Measurements from ENCODE around the gene ALKBH5. TPM values are rescaled to one million over a fixed set of nuclear protein-coding genes. Genes with fewer than 3 reads are reported as not detected.

The ALKBH5 gene
- total and polyA plus RNA-seq, 2 of the 8 experiments (the other 6 are each of a cell fraction or from before 2014, with no cell fraction given): 63.7 to 86.4 TPM

DNA sequence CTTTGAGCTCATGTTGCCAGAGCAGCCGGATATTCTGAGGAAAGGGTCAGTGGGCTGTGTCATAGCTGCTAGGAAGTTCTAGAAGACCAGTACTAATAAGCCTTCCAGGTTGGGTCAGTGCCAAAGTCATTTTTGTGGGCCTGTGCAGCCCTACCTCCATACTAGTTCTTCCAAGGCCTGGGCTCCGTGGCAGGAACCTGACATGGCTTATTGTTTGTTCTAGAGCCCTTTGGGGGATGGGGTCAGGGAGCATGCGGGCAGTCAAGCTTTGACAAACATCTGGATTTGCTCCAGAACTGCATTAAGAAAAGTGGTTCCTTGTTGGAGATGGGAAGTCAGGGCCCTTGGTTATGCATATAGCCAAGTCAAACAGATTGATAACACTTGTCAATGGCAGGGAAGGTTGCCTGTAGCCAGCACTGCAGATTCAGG, 7.6 kb downstream of the ALKBH5 start:
- H4K8ac ChIP-seq (ENCODE audit: extremely low read depth, insufficient read depth, low read length): no peak overlapping the region
- H4K91ac ChIP-seq (replicated peaks; ENCODE audit: insufficient read length, low read length): no peak overlapping the region
- H3K9ac ChIP-seq (replicated peaks in 1 of 4; ENCODE audit: extremely low read depth in 1 of 4, low read depth in 3 of 4, low read length in 3 of 4): no peak overlapping the region
- H3K79me1 ChIP-seq (ENCODE audit: low read depth, low read length): peaks cover 38% of the 10 kb centered on the region
- no peak overlapping the region for H3K4me2 ChIP-seq (ENCODE audit: insufficient read depth in 1 of 2, low read depth in 2 of 2, low read length in 2 of 2)
- no peak overlapping the region for H2BK15ac ChIP-seq (ENCODE audit: low read length)
- H2BK120ac ChIP-seq (replicated peaks; ENCODE audit: low read depth, low read length): no peak overlapping the region
- ChIA-PET CTCF (ENCODE audit: partially characterized antibody) (interaction anchor here (0.5 to 11.2 kb wide), 12 partner anchors 11 to 137 kb away, joined by 3 to 122 read pairs (median 7); no protein-coding TSS in a partner anchor), POLR2A (ENCODE audit: partially characterized antibody) (interaction anchor here (0.5 to 4.8 kb wide), 4 partner anchors 8 to 33 kb away, joined by 3 to 20 read pairs (median 8); partner anchors contain the start of gene ALKBH5)
- H4K20me1 ChIP-seq (replicated peaks in 1 of 2; ENCODE audit: control insufficient read depth in 1 of 2, insufficient read depth in 2 of 2, low read length in 2 of 2): peaks cover 31 to 34% of the 10 kb centered on the region in 2 experiments
- no peak overlapping the region for H3K23ac ChIP-seq (ENCODE audit: insufficient read length)
- TF ChIP-seq ASH2L (IDR thresholded peaks at IDR 0.05; ENCODE audit: low read length) (no peak), HDAC6 (IDR thresholded peaks at IDR 0.05; ENCODE audit: low read depth, low read length) (no peak), JUND (IDR thresholded peaks at IDR 0.05; ENCODE audit: low read length) (no peak), CHD1 (IDR thresholded peaks at IDR 0.05; ENCODE audit: low read depth, low read length) (no peak), SUZ12 (IDR thresholded peaks at IDR 0.05; ENCODE audit: low read length) (no peak), CHD2 (IDR thresholded peaks at IDR 0.05; ENCODE audit: low read length) (no peak), SRF (IDR thresholded peaks at IDR 0.05; ENCODE audit: low read depth, low read length) (no peak), EP300 (IDR thresholded peaks at IDR 0.05; ENCODE audit: borderline replicate concordance in 1 of 2, low read depth in 2 of 2, low read length in 2 of 2) (no peak)
- no peak overlapping the region for H2BK5ac ChIP-seq (ENCODE audit: low read depth, low read length)
- no peak overlapping the region for H4K5ac ChIP-seq (ENCODE audit: insufficient read length, low read depth, low read length)
- no peak overlapping the region for H3K18ac ChIP-seq (ENCODE audit: extremely low read depth, low read length)
- 85% methylated on average over 3 of the region's 3 CpGs; no CpG with 5 or more reads in 1 of the 2 experiments for WGBS, 2 experiments (ENCODE audit: extremely low coverage in 1 of 2, insufficient coverage in 1 of 2, insufficient read length in 1 of 2, insufficient replicate concordance in 2 of 2, low coverage in 1 of 2, low lambda C conversion rate in 2 of 2, missing lambda C conversion rate in 1 of 2)
- H3K27ac ChIP-seq (ENCODE audit: low read depth, low read length): no peak overlapping the region
- peaks cover 38 to 85% of the 10 kb centered on the region in 2 experiments for H3K79me2 ChIP-seq (ENCODE audit: control insufficient read depth in 1 of 2, insufficient read depth in 2 of 2, low read length in 2 of 2)
- no peaks in the 10 kb centered on the region; the same call in 1 of the 2 replicates for H3K23me2 ChIP-seq (ENCODE audit: low read depth, low read length)
- no peak overlapping the region for H2BK20ac ChIP-seq (ENCODE audit: low read length)
- no peak overlapping the region for H3K56ac ChIP-seq (replicated peaks; ENCODE audit: insufficient read length, low read depth, low read length)
- H3K36me3 ChIP-seq (ENCODE audit: control insufficient read depth in 2 of 4, insufficient read depth in 4 of 4, low read length in 3 of 4): peaks cover 15 to 32% (median 23%) of the 10 kb centered on the region in 4 experiments; a peak in 7 of 8 replicates
- DNase-seq (ENCODE audit: low read depth in 1 of 2, low spot score in 2 of 2) (no peak), FAIRE-seq (no peak)
- H3K4me3 ChIP-seq (ENCODE audit: extremely low read depth in 1 of 4, insufficient read depth in 2 of 4, low read depth in 3 of 4, low read length in 4 of 4): no peak overlapping the region
- H3K14ac ChIP-seq (ENCODE audit: insufficient read length): no peak overlapping the region
- H2BK12ac ChIP-seq (ENCODE audit: low read depth, low read length): no peak overlapping the region
- H3K4me1 ChIP-seq (replicated peaks in 1 of 4; ENCODE audit: control insufficient read depth in 3 of 4, insufficient read depth in 4 of 4, low read length in 3 of 4): peaks cover 0 to 4% (median 2%) of the 10 kb centered on the region in 4 experiments; a peak in 4 of 7 replicates
- no peaks in the 10 kb centered on the region for H3K9me3 ChIP-seq (ENCODE audit: insufficient read depth in 2 of 2, low read depth in 1 of 2, low read length in 1 of 2)
- H2AK5ac ChIP-seq (ENCODE audit: low read depth, low read length): no peak overlapping the region
- H2AFZ ChIP-seq (ENCODE audit: low read length): no peak overlapping the region
- H3K27me3 ChIP-seq (replicated peaks in 1 of 4; ENCODE audit: control insufficient read depth in 3 of 4, extremely low read depth in 1 of 4, insufficient read depth in 3 of 4, low read length in 3 of 4): no peaks in the 10 kb centered on the region
- H3K4ac ChIP-seq (replicated peaks; ENCODE audit: insufficient read length, low read depth, low read length): no peak overlapping the region
